ENCODE data around the gene LCLAT1.

Gene LCLAT1

GRCh38 chr2:30675758-30676157 lies 228.7 kb downstream of the LCLAT1 start (continued):
- TF ChIP-seq TSHZ1 (tag by site-specific recombination; IDR thresholded peaks at IDR 0.05; ENCODE audit: borderline replicate concordance) (no peak), ZBTB11 (tag by site-specific recombination; conservative IDR thresholded peaks at IDR 0.05; ENCODE audit: low read depth) (no peak), ZBTB6 (tag by site-specific recombination; IDR thresholded peaks at IDR 0.05) (no peak), ZNF548 (tag by site-specific recombination; IDR thresholded peaks at IDR 0.05) (no peak), TCF7L2 (IDR thresholded peaks at IDR 0.05; ENCODE audit: borderline replicate concordance, low read depth, low read length) (no peak), ZNF23 (tag by site-specific recombination; IDR thresholded peaks at IDR 0.05; ENCODE audit: borderline replicate concordance) (no peak)

GRCh38 chr2:30677231-30677630 lies 230.2 kb downstream of the LCLAT1 start:
- Histone ChIP-seq H3K4me3 (ENCODE audit: low read depth, low read length) (no peak overlapping the region), H3K27ac (ENCODE audit: extremely low read depth, low read depth, low read length) (no peak overlapping the region), H3K36me3 (ENCODE audit: control insufficient read depth in 2 of 2, insufficient read depth in 1 of 2, low read length in 2 of 2) (no peaks in the 10 kb centered on the region), H3K4me1 (ENCODE audit: control insufficient read depth, insufficient read depth, low read length) (no peaks in the 10 kb centered on the region), H3K9me3 (ENCODE audit: control insufficient read depth, insufficient read depth, low read depth, low read length) (no peaks in the 10 kb centered on the region)
- POLR2A ChIA-PET = no interaction called here
- CTCF ChIA-PET = no interaction called here
- TF ChIP-seq ZSCAN18 (tag by site-specific recombination; IDR thresholded peaks at IDR 0.05) (no peak), ZNF157 (tag by site-specific recombination; IDR thresholded peaks at IDR 0.05) (no peak), ZSCAN23 (tag by site-specific recombination; IDR thresholded peaks at IDR 0.05) (no peak)

- H3K27ac ChIP-seq (ENCODE audit: extremely low read depth, low read depth, low read length) = no peak overlapping the region
- no peaks in the 10 kb centered on the region for H3K4me1 ChIP-seq (ENCODE audit: control insufficient read depth, insufficient read depth, low read length)
- H3K36me3 ChIP-seq (ENCODE audit: control insufficient read depth in 2 of 2, insufficient read depth in 1 of 2, low read length in 2 of 2) = no peaks in the 10 kb centered on the region
- H3K4me3 ChIP-seq (ENCODE audit: low read depth, low read length) = no peak overlapping the region
- POLR2A ChIA-PET = no interaction called here
- CTCF ChIA-PET = no interaction called here
- H3K9me3 ChIP-seq (ENCODE audit: control insufficient read depth, insufficient read depth, low read depth, low read length) = no peaks in the 10 kb centered on the region
- TF ChIP-seq ZSCAN23 (tag by site-specific recombination; IDR thresholded peaks at IDR 0.05) (no peak), ZSCAN16 (tag by site-specific recombination; IDR thresholded peaks at IDR 0.05) (no peak), ZNF324 (tag by site-specific recombination; IDR thresholded peaks at IDR 0.05) (no peak), ZBTB26 (tag by site-specific recombination; optimal IDR thresholded peaks at IDR 0.05) (no peak), ZNF768 (tag by site-specific recombination; IDR thresholded peaks at IDR 0.05) (no peak), ZNF24 (tag by site-specific recombination; IDR thresholded peaks at IDR 0.05) (no peak), ZNF488 (tag by site-specific recombination; IDR thresholded peaks at IDR 0.05) (no peak), ZNF626 (tag by site-specific recombination; IDR thresholded peaks at IDR 0.05) (no peak), HOXD13 (CRISPR knock-in tag; IDR thresholded peaks at IDR 0.05; ENCODE audit: borderline replicate concordance) (no peak), ZNF404 (tag by site-specific recombination; IDR thresholded peaks at IDR 0.05) (no peak), ZNF76 (tag by site-specific recombination; IDR thresholded peaks at IDR 0.05; ENCODE audit: borderline replicate concordance, low read depth) (no peak), ZNF292 (tag by site-specific recombination; IDR thresholded peaks at IDR 0.05; ENCODE audit: borderline replicate concordance, low read depth) (no peak)
Measured at GRCh38 chr2:30677861-30678385, 230.9 kb downstream of the LCLAT1 start.

All from HEK293 (cell line).